Measurements from ENCODE around the gene PLGLB1.
"Not testable (repeated sequence)": the region's sequence is repeated elsewhere in the genome, so short reads cannot be mapped to it uniquely, and the experiment has no call there.

Gene PLGLB1

GRCh38 chr2:87021744-87022143, at the start of gene PLGLB1:
PLGLB1 (minus strand) TSS chr2:87021844; CDS start chr2:87021783, 61 bp downstream.
- not testable (repeated sequence) for FAIRE-seq; DNase-seq (ENCODE audit: insufficient read length, low spot score)

DNA sequence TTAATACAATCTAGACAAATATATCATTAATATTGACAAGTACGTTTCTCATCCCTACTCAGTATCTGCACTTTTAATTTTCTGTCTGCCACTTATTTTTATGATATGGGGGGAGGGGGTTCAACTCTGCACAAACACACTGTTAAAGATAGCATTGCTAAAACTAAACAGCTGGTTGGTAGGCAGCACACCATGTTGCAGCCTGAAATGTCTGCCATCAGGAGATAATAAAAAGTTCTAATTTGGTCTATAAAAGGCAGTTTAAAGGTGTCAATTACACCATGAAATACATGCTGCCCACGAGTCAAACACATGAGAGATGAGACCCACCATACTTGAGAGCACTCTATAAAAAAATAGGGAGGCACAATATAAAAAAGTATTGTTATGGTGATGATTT, 42.7 kb upstream of the PLGLB1 start:
- not testable (repeated sequence) for DNase-seq (ENCODE audit: insufficient read length, low spot score); FAIRE-seq

DNA sequence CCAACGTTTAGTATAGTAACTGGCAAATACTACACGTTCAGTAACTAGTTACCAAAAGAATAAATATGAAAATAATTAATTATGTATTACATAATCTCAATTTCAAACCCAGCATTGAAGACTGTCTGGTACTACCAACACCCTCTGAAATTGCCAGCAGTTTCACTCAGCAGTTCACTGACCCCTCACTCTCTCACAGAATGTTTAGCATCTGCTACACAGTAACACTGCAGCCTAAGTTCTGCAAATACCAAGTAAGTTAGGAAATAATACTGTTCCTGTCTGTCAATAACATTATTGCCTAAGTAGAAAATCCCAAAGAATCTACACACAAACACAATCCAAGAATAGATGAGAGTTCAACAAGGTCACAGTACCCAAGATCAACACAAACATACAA, 41.8 kb upstream of the PLGLB1 start:
- FAIRE-seq = peak; percentile 31
- not testable (repeated sequence) for DNase-seq (ENCODE audit: insufficient read length, low spot score)

DNA sequence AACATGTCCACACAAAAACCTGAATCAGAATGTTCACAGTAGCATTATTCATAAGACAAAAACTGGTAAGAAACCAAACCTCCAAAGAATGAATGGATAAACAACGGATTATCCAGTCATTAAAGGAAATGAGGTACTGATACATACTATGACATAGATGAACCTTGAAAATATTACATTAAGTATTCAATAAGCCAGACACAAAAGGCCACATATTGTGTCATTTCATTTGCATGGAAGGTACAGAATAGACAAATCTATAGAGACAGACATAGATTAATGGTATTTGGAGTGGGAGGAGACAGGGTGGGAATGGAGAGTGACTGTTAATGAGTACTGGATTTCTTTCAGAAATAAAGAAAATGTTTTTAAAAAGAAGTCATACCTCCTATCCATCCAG, 39.9 kb upstream of the PLGLB1 start:
- DNase-seq (ENCODE audit: insufficient read length, low spot score); FAIRE-seq: not testable (repeated sequence)

DNA sequence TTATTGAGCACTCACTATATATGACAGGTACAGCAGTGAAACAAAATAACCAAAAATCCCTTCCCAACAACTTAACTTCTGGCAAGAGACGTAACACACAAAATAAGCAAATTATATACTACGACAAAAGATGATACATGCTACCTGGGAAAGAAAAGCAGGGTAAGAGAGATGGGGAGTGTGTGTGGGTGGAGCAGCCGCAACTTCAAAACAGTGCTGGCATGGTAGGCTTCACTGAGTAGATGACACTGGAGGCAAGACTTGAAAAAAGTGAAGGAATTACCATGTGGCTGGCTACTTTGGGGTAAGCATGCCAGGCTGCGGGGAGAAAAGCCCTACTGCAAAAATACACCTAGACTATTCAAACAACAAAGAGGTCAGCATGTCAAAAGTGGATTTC, 36.0 kb upstream of the PLGLB1 start:
- FAIRE-seq = peak; percentile 52

DNA sequence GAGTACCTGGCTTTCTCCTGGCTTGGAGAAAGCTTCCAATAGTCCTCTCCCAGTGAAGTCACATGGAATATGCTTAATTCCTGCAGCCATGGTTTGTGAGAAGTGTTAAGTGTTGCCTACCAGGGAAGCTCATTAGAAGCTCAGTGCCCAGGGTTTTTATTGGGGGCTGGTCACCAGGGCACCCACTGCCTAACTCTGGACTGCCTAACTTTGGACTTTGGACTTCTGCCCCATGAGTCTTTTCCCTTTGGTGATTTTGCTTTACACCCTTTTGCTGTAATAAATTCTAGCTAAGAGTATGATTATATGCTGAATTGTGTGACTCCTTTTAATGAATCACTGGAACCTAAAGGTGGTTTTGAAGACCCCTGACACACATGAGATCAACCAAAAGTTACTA, 35.2 kb upstream of the PLGLB1 start:
- not testable (repeated sequence) for FAIRE-seq; DNase-seq (ENCODE audit: insufficient read length, low spot score)

More for the DNA sequence above, 36.0 kb upstream of the PLGLB1 start:
- DNase-seq (ENCODE audit: insufficient read length, low spot score) = not testable (repeated sequence)

GRCh38 chr2:87056435-87056834, 34.8 kb upstream of the PLGLB1 start:
- peak; percentile 80 for FAIRE-seq

DNA sequence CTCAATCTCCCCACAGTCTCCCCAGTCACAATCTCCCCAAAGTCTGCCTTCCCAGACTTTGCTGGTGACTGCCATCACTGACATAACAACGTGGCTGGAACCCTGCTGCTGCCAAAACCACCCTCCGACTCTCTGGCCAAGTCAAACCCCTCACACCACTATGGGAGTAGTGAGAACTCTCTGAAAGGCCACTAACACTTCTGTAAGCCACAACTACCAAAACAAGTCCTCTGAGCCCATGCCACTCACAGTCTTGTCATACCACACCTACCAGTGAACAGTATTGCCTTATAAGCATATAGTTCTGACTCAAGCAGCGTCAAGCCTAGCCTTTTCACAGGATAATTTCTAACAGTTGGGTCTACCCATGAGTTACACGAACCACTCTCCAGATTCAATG, 32.7 kb upstream of the PLGLB1 start:
- FAIRE-seq = peak; percentile 33
- DNase-seq (ENCODE audit: insufficient read length, low spot score) = not testable (repeated sequence)

More at GRCh38 chr2:87056435-87056834, 34.8 kb upstream of the PLGLB1 start:
- DNase-seq (ENCODE audit: insufficient read length, low spot score) = not testable (repeated sequence)

- DNase-seq (ENCODE audit: insufficient read length, low spot score); FAIRE-seq: not testable (repeated sequence)
Measured at GRCh38 chr2:87041321-87041978, 19.8 kb upstream of the PLGLB1 start.

DNA sequence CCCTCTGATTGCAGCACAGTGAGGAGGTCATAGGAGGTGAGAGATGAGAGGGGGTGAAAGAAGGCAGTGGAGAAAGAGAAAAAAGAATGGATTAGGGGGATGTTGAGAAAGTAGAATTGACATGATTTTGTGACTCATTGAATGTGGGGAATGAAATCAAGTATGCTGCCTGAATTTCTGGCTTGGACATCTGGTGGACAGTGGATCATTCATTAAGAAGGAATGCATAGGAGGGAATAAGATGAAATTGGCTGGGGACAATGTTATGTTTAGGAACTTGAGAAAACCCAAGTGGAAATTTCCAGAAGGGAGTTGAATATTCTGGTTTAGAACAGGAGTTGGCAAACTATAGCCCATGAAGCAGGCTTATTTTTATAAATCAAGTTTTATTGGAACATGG, 7.0 kb upstream of the PLGLB1 start:
- not testable (repeated sequence) for DNase-seq (ENCODE audit: insufficient read length, low spot score); FAIRE-seq

GRCh38 chr2:87026816-87027215, 5.2 kb upstream of the PLGLB1 start:
- not testable (repeated sequence) for FAIRE-seq; DNase-seq (ENCODE audit: insufficient read length, low spot score)

- FAIRE-seq; DNase-seq (ENCODE audit: insufficient read length, low spot score): not testable (repeated sequence)
Measured at GRCh38 chr2:87025927-87026326, 4.3 kb upstream of the PLGLB1 start.

- not testable (repeated sequence) for FAIRE-seq
Measured at GRCh38 chr2:87023988-87024615, 2.5 kb upstream of the PLGLB1 start.

GRCh38 chr2:87021043-87021442, 601 bp downstream of the PLGLB1 start:
- FAIRE-seq; DNase-seq (ENCODE audit: insufficient read length, low spot score): not testable (repeated sequence)

More at GRCh38 chr2:87023988-87024615, 2.5 kb upstream of the PLGLB1 start:
- DNase-seq (ENCODE audit: insufficient read length, low spot score) = not testable (repeated sequence)

DNA sequence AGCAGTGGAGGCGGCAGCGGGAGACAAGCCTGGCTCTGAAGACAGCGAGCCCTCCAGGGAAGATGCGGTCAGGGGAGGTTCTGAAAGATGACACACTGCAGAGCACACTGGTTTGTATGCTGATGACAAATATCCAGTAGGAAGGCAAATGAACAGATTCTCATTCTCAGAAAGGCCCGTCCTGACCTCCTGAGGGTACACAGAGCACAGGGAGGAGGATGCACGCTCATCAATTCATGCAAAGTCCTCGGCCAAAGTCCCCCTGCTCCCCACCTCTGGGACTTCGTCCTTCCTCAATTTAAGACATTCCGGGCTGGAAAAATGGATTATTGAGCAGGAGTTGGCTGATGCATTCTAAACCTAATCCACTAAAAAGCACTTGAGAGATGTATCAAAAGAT, 2.6 kb downstream of the PLGLB1 start:
- not testable (repeated sequence) for DNase-seq (ENCODE audit: insufficient read length, low spot score); FAIRE-seq

GRCh38 chr2:87014489-87015169, 7.0 kb downstream of the PLGLB1 start:
- not testable (repeated sequence) for FAIRE-seq; DNase-seq (ENCODE audit: insufficient read length, low spot score)

GRCh38 chr2:87004398-87004797, 17.2 kb downstream of the PLGLB1 start:
- DNase-seq (ENCODE audit: insufficient read length, low spot score); FAIRE-seq: not testable (repeated sequence)
